Cardiac fibroblast (primary cell): ENCODE measurements around the gene PSMG3.

Experiments used
- DNase-seq, 2 donors: peaks; one replicate each; pipeline versions ENCODE4 v3.0.0 to v3.0.0-alpha.2; 2010; ENCODE audit warnings: low read depth in 2 of 2
- H3K4me3 ChIP-seq, 2 donors: replicated peaks in 1 of 2; 1 replicate in 1 of 2; 2 replicates in 1 of 2; pipeline ENCODE4 v1.5.1; 2011; ENCODE audit warnings: low read depth in 2 of 2, low read length in 2 of 2, mild to moderate bottlenecking in 2 of 2, moderate library complexity in 1 of 2
- TF ChIP-seq, protein P1 (sequence below): IDR thresholded peaks from one replicate; pipeline ENCODE4 v1.5.1; 2011; ENCODE audit warnings: low read depth, mild to moderate bottlenecking, low read length, inconsistent platforms

PSMG3 gene

DNA sequence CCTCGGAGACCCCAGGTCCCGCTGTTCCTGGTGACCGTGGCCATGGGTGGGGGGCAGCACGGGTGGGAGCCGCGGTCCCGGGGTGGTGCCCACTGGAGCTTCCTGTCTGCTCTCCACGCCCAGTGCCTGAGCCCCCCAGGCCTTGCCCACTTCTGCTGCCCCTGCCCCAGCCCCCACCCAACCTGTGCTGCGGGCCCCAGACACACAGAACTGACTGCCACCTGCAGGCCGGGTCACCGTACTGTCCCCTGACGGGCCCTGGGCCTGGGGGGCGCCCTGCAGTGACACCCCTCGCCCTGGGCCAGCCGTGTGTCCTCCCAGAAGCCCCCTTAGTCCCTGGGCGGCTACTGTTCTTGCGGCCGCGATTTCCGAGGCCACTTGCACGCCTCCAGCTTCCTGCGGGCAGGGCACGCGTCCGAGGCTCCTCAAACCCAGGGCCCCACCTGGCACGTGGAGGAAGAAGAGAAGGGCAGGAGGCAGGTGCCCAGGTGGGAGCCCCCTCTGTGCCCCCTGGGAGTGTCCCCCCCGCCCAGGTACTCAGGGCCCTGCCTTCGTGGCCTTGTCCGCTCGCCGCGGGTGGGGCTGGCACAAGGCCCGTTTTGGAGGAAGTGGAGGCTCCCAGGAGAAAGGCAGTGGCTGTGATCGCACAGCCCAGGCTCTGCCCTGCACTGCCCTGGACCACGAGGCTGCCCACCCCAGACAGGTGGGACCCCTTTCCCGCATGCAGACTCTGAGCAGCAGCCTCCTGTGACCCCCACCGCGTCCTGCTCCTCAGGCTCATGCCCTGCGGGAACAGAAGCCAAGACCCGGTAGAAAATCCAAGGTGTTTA, 24.2 kb downstream of the PSMG3 start:
- H3K4me3 ChIP-seq: no peak overlapping the region
- DNase-seq: no peak
- TF ChIP-seq, protein P1, sequence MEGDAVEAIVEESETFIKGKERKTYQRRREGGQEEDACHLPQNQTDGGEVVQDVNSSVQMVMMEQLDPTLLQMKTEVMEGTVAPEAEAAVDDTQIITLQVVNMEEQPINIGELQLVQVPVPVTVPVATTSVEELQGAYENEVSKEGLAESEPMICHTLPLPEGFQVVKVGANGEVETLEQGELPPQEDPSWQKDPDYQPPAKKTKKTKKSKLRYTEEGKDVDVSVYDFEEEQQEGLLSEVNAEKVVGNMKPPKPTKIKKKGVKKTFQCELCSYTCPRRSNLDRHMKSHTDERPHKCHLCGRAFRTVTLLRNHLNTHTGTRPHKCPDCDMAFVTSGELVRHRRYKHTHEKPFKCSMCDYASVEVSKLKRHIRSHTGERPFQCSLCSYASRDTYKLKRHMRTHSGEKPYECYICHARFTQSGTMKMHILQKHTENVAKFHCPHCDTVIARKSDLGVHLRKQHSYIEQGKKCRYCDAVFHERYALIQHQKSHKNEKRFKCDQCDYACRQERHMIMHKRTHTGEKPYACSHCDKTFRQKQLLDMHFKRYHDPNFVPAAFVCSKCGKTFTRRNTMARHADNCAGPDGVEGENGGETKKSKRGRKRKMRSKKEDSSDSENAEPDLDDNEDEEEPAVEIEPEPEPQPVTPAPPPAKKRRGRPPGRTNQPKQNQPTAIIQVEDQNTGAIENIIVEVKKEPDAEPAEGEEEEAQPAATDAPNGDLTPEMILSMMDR: no peak

DNA sequence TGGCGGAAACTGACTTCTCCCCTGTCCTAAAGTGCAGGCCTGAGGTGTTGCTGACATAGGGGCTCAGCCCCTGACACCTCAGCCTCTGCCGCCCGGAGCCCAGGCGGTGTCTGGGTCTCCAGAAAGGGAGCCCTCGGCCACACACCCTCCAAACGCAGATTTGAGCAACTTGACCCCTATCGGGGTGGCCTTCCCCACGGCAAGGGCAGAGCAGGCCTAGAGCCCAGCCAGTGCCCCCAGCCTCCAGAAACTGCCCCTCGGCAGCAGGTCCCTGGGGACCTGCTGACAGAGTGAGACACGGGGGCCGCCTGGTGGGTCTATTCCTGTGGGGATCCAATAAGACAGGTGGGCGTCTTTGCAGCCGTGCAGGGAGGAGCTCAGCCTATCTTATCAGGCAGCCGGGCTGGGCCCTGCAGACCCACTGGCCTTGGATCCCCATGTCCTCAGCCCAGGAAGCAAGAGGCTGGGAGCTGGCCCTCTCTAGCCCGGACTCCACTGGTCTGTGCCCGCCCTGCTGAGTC, 24.9 kb downstream of the PSMG3 start:
- TF ChIP-seq, protein P1: no peak
- no peak for DNase-seq
- H3K4me3 ChIP-seq: no peak overlapping the region

DNA sequence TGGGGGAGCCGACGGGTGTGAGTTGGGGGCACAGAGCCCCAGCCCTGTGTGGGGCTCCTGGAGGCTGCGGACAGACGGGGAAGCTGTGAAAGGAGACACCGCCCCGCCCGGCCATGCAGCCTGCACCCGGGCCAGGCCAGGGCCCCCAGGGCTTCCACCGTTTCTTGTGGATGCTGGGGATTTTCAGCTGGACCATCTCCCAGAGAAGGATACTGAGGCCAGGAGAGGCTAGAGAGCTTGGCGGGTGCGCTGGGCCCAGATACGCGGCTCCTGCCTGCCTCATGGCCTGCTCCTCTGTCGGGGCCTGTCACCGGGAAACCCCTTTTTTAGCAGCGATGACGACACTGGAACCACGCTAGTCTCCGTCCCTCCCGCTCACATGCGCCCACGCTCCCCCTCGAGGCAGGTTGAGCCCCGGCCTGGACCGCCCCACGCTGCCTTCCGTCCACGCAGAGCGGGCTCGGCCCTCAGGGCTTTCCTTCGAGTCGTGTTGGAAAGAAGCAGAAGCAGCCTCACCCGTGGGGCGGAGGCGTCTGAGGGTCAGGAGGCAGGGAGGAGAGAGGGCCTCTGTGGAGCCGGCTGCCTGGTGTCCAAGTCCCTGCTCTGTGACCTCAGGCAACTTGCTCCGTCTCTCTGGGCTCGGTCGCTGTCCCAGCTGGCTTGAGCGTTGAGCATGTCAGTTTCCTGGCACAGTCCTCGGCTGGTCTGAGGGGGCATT, 25.5 kb downstream of the PSMG3 start:
- H3K4me3 ChIP-seq: no peak overlapping the region
- no peak for DNase-seq
- TF ChIP-seq, protein P1: no peak

GRCh38 chr7:1543826-1544177, 26.0 kb downstream of the PSMG3 start:
- TF ChIP-seq, protein P1: no peak

GRCh38 chr7:1542841-1543747, 26.7 kb downstream of the PSMG3 start:
- TF ChIP-seq, protein P1: no peak
- H3K4me3 ChIP-seq: no peak overlapping the region
- no peak for DNase-seq

More at GRCh38 chr7:1543826-1544177, 26.0 kb downstream of the PSMG3 start:
- H3K4me3 ChIP-seq: no peak overlapping the region
- DNase-seq: no peak

- TF ChIP-seq, protein P1: no peak
- H3K4me3 ChIP-seq: no peak overlapping the region
Observed at GRCh38 chr7:1542329-1542728, 27.5 kb downstream of the PSMG3 start.

More at GRCh38 chr7:1542329-1542728, 27.5 kb downstream of the PSMG3 start:
- DNase-seq: no peak
